T-helper 9 cell (primary cell): ENCODE results near the gene TRIP11.

ENCODE experiments used
- DNase-seq: peaks from one replicate; pipeline ENCODE4 v3.0.0-alpha.2; 2020

The TRIP11 gene

DNA sequence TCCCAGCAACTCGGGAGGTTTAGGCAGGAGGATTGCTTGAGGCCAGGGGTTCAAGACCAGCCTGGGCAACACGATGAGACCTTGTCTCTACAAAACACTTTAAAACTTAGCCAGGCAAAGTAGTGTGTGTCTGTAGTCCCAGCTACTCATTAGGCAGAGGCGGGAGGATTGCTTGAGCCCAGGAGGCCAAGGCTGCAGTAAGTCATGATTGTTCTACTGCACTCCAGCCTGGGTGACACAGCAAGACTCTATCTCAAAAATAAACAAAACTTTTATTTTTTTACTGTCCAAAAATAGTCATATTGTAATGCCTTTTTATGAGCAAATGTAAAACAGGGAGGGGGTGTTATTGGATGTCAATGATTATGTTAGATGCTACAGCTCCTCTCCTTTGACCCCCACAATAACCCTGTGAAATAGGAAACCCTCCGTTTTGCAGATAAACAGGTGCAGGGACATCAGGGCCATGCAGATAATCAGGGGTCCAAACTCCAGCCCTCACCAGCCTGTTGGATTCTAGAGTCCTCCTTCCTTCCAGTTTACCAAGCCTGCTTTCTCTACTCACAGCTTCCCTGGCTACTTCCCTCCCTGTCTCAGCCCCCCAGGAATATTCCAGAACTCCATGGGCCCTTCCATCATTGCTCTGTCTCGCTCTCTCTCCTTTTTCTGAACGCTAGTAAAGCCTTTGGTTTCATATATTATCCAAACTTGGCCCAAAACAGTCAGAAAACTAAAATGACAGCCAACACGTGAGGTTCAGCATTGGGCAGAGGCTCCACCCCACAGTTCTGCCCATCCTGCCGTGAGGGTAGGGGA is 86.5 kb downstream of the TRIP11 start:
- no peak for DNase-seq

DNA sequence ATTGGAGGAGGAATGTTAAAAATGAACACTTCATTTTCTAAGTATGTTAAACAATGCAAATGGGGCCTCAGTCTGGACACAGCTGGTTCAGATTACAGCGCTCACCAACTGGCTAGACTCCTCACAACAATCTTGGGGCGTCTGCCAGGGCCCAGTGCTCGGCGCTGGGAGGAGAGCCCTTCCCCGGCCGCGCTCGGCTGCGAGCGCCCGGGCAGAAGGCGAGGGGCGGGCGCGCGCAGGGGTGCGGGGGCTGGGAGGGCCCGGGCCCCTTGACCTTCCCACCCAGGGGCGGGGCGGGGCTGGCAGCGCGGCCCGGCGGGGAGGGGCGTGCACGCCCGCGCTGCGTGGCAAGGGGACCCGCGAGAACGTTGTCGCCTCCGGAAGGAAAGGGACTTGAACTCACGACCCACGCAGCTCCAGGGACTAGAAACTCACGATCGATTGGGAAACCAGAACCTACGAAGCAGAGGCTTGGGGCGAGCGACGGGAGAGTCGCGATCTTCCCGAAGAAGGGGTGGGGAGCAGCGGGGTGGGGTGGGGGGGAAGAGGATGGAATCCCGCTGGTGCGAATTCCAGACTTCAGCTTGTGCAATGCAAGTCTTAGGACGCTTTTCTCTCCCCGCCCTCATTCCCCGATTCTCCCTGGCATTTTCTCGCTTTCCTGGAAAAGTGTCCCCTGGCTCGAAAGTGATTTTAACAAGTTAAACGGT is 92.2 kb downstream of the TRIP11 start, which contains the start of gene FBLN5:
TSS of gene FBLN5 (minus strand) at position 220 of the 710 bp plus-strand sequence. CDS start 465 bp downstream, outside the sequence.
- peak; percentile 6 for DNase-seq

DNA sequence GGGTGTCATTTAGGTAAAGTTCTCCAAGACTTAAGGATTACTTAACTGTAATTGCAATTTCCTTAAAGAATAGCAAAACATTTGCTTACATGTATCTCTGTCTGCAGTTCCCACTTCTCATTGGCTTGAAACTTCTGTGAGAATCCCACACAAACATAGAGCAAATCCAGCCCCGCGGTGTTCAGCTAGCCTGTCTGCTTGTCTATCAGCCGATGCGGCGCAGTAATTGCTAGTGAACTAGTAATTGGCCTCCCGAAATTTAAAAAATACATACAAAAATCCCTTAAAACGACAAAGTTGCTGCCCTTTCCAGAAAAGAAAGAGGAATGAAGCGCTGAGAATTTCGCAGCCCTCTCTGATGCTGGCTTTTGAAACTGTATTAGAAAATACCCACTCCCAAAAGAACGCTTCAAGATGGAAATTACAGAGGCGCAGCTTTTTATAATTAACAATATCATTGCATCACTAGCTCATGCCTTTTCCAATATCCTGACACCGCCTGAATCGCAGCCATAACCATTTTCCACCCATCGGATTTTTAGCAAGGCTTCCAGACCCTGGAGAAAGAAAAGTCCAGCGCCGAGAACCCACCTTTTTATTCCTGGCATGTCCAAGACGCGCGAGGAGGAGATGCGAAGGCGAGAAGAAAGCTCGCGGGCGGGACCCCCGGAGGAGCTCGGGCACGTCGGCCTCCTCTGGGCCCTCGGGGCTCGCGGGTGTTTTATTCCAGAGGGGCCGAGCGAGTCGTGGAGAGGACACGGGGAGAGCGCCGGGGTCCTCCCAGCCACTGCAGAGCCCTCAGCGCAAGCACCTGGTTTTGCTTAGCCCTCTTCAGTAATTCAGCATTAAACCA is 93.0 kb downstream of the TRIP11 start:
- DNase-seq, result no peak

DNA sequence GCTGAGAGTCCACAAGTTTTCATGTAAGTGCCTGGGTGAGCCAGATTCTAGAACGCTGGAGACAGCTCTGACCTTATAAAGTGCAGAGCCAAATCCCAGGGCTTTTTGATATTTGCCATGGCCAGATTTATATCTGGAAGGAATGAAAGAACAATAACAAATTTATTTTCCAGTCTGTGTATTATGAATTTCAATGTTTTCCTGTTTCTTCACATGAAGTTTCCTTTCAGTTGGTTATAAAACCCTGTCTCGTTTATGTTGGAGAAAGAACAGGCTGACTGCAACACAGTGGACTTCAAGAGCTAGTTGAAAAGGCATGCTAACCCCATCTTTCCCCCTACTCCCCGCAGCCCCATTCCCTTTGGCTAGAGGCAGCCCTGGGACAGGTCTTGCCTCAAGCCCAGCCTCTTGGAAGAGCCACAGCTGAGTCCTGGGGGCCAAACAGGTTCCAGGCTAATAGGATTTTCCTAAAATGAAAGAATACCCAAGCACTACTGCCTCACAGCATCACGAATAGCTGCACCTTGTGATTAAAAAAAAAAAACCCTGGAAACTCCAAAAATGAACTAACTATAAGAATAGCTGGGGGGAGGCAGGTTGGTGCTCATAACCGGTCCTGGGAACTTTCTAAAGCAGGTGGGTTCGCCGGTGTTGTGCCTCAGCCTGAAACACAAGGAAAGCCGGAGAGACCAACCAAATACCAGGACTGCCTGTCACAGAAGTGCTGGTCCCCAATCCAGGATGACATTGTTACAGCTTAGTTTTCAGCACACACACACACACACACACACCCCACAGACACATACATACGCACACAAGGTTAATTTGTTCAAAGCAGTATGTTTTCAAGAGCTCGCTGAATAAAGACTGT is 93.9 kb downstream of the TRIP11 start:
- DNase-seq, result no peak

GRCh38 chr14:91942946-91943345 is 96.9 kb downstream of the TRIP11 start:
- DNase-seq, result no peak

- no peak for DNase-seq
Measured at GRCh38 chr14:91942128-91942527, 97.7 kb downstream of the TRIP11 start.

DNA sequence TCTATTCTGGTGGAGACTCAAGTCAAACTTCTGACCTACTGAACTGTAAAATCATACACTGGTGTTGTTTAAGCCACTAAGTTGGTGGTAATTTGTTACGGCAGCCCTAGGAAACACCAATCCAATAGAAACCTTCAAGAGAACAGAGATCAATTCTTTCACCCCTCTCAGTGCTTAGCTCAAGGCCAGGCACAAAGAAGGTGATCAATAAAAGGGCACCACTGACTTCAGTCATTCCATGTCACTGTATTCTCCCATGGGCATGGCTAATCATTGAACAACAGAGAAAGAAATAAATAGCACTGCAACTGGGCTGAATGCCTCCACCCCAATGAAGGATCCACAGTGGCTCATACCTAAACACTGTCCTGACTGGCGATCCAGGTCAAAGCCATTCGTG is 99.7 kb downstream of the TRIP11 start:
- no peak for DNase-seq

DNA sequence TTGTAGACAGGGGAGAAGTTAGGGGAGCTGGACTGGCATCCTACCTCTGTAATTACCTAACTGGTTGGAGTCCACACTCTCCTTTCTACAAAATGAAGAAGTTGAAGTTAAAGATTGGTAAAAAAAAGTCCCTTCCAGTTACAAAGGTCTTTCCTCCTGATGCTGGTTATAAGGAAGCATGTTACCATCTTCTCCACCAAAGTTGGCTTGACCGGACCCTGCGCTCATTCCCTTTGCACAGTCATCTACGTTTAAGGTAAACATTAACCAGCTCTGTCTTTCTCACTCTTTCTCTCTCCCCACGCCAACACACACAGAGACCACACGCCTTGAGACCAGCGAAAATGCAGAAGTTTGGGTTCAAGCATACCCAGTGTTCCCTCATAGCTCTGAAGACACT is 104.3 kb downstream of the TRIP11 start:
- DNase-seq, result no peak

DNA sequence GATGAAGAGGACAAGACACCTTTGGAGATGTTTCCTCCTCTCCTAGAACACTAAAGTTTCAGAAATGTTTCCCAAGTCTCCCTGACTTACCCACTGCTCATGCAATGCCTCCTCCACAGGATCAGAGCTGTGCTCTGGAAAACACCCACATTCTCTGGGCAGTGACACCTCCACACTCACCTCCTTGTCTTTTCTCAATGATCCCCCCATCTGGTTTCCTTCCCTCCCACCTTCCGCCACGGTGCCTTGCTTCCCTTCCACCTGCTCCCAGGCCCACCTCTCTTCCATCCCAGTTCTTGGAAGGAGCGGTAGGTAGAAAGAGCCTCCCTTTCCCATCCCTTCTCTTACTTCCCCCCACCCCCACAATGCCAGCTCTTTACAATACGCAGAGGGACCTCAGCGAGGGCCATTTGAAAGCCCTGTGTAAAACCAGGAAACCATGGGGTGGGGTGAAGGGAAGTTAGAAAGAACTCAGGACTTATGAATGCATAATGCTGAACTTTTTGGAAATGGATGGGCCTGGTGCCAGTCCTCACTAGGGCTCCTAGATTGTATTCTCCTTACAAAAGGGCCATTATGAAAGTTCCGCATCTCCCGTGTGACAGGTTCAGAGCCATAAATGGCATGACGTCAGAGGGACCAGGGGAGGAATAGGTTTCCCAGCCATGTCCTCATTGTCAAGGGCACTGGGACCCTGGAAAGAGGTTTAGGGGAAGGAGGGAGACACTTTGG is 105.1 kb downstream of the TRIP11 start:
- no peak for DNase-seq

GRCh38 chr14:91931478-91932088 is 108.3 kb downstream of the TRIP11 start:
- DNase-seq, result no peak

GRCh38 chr14:91929700-91930099 is 110.2 kb downstream of the TRIP11 start:
- DNase-seq, result no peak

GRCh38 chr14:91927800-91928199 is 112.1 kb downstream of the TRIP11 start:
- DNase-seq, result no peak

DNA sequence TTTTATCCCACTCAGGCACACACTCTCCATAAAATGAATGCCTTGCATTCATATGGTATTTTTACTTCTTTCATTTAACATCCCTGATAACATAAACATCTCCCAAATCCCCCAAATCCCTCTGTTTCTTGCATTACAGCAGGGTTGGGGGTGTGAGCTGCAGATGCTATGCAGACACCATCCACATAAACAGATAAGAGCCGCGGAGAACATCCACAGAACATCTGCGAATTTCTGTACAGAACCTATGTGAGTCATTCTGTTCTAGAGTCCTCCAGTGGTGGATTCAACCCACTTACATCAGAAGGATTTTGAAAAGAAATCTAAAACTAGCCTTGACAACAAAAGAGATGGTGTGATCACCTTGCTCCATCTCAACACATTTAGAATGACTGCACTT is 112.7 kb downstream of the TRIP11 start:
- DNase-seq, result no peak

DNA sequence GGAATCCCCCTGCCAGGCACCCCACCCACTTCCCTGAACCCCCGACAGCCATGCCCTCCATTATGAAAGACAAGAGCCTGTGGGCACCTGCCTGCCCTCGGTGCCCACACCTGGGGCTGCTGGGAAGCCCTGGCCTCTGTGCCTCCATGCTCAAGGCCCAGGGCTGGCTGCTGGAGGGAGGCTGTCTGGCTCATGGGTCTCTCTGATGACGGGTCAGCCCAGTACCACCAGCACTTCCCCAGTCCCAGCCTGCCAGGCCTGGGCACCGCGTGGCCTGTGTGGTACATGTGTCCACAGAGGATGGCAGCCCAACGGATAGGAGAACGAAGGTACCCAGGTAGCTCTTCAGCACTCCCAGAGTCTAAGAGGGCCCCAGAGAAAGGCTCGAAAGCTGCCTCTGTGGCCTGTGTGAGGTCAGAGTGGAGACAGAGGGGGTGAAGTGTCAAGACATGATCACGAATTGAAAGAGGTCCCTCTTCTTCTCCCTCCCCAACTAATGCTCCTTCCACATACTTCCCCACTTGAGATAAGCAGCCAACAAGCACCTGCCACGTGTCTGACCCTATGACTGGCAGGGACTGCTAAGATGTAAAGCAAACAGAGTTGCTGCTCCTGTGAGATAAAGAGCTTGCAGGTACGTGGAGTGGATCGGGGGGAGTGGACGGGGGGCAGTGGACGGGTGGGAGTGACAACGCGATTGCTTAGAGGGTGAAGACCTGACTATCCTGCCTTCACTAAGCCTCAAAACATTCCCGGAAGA is 113.5 kb downstream of the TRIP11 start:
- no peak for DNase-seq

- DNase-seq, result no peak
Measured at GRCh38 chr14:91925727-91926121, 114.1 kb downstream of the TRIP11 start.

DNA sequence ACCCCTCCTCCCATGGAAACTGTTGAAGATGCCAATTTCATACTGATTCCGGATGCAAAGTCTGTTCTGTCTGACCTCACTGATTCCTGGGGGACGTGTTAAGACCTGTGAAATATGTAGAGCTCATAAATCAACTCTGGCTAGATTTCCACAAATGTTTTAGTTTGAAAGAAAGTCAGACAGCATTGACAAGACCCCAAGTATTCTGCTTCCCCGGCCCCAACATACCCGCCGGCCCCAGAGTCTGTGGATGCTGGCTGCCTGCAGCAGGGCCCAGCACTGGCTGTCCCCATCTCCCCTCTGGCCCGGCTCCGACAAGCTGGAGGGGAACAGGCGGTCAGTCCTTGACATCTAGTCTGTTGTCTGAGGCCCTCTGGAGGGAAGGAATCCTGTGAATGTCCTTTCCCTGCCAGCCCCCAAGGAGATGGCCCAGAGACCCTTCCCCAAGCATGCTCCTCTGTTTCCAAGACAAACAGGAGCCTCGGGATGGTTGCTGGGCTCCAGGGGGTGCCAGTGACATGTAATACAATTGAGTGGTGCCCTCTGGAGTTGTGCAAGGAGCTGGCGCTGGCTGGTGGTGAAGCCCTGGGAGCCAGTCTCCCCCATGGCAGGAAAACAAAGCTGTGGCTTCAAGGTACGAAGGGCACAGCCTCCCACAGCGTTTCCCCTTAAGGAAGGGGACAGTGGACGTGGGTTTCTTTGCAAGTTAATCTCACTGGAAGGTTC is 114.7 kb downstream of the TRIP11 start:
- DNase-seq, result no peak

DNA sequence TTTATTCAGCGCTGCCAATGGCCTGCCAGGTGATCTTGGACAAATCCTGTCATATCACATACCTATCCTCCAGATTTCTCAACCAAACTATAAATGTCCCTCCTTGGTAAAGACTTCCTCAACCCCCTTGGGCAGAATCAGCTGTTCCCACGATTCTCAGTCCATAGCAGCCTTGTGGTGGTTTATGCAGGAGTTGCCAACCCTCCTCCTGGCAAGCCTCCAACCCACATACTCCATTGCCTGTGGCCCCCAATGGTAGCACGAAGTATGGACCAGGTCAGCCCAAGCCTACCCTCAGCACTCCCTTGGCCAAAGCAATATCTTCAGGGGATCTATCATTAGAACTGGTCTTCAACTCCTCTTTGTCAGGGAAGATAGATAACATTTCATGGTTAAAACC is 119.3 kb downstream of the TRIP11 start:
- no peak for DNase-seq

DNA sequence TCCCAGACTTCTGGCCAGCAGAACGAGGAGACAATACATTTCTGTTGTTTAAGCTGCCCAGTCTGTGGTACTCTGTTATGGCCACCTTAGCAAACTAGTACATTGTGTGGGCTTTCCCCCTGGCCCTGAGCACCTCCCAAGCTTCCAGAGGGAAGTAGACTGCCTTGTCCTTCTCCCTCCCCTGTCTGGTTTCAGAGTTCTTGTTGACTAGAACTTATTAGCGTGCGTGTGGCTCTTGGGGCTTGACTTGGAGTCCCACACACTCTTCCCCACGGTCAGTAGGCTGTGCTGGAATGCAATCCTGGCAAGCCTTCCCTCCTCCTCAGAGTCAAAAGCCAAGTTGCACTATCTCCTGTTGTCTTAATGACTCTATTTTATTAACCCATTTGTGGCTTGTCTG is 120.0 kb downstream of the TRIP11 start:
- DNase-seq, result no peak

GRCh38 chr14:91918186-91918883 is 121.5 kb downstream of the TRIP11 start:
- no peak for DNase-seq
